GM08714 (cell line): ENCODE results near the gene TMEM51.

ENCODE experiments used
- H3K4me3 ChIP-seq: fragments of 200-500 bp; sonication (Bioruptor generic); 2 replicates; pipeline ENCODE4 v1.5.1; 2014; ENCODE audit warnings: mild to moderate bottlenecking, low read length, inconsistent platforms
- ZNF274 ChIP-seq: IDR thresholded peaks from 2 replicates; pipeline ENCODE4 v1.6.1; 2012; ENCODE audit warnings: mild to moderate bottlenecking, low read depth, low read length

TMEM51 gene

GRCh38 chr1:15153184-15153841, at the start of gene TMEM51:
Gene TMEM51, plus strand, starts transcription at chr1:15153747. Its CDS starts 61,341 bp downstream, at chr1:15215088.
- H3K4me3 ChIP-seq = peak within 1 kb of the TSS; percentile 56; the same call in 1 of the 2 replicates
- no peak for TF ChIP-seq ZNF274

GRCh38 chr1:15103906-15104305, 49.6 kb upstream of the TMEM51 start:
- H3K4me3 ChIP-seq = no peak overlapping the region
- TF ChIP-seq ZNF274 = no peak

GRCh38 chr1:15104768-15105167, 48.8 kb upstream of the TMEM51 start:
- no peak for TF ChIP-seq ZNF274
- no peak overlapping the region for H3K4me3 ChIP-seq

- TF ChIP-seq ZNF274 = no peak
- no peak overlapping the region for H3K4me3 ChIP-seq
Measured at GRCh38 chr1:15106608-15107007, 46.9 kb upstream of the TMEM51 start.

- no peak for TF ChIP-seq ZNF274
- no peak overlapping the region for H3K4me3 ChIP-seq
Measured at GRCh38 chr1:15107058-15107687, 46.4 kb upstream of the TMEM51 start.

GRCh38 chr1:15107911-15108310, 45.6 kb upstream of the TMEM51 start:
- no peak overlapping the region for H3K4me3 ChIP-seq
- no peak for TF ChIP-seq ZNF274

- H3K4me3 ChIP-seq = no peak overlapping the region
- TF ChIP-seq ZNF274 = no peak
Measured at GRCh38 chr1:15110128-15110866, 43.2 kb upstream of the TMEM51 start.

- TF ChIP-seq ZNF274 = no peak
- no peak overlapping the region for H3K4me3 ChIP-seq
Measured at GRCh38 chr1:15110867-15111230, 42.7 kb upstream of the TMEM51 start.

GRCh38 chr1:15113146-15113545, 40.4 kb upstream of the TMEM51 start:
- TF ChIP-seq ZNF274 = no peak
- H3K4me3 ChIP-seq = no peak overlapping the region

GRCh38 chr1:15114884-15115283, 38.7 kb upstream of the TMEM51 start:
- no peak for TF ChIP-seq ZNF274
- no peak overlapping the region for H3K4me3 ChIP-seq

GRCh38 chr1:15115542-15116330, 37.8 kb upstream of the TMEM51 start:
- no peak for TF ChIP-seq ZNF274
- no peak overlapping the region for H3K4me3 ChIP-seq

GRCh38 chr1:15116966-15117365, 36.6 kb upstream of the TMEM51 start:
- no peak for TF ChIP-seq ZNF274

GRCh38 chr1:15117671-15118325, 35.7 kb upstream of the TMEM51 start:
- H3K4me3 ChIP-seq = no peak overlapping the region
- TF ChIP-seq ZNF274 = no peak

More at GRCh38 chr1:15116966-15117365, 36.6 kb upstream of the TMEM51 start:
- H3K4me3 ChIP-seq = no peak overlapping the region

GRCh38 chr1:15118579-15118978, 35.0 kb upstream of the TMEM51 start:
- TF ChIP-seq ZNF274 = no peak
- H3K4me3 ChIP-seq = no peak overlapping the region
